ENCODE data around the gene UGT2B7.

Gene UGT2B7

DNA sequence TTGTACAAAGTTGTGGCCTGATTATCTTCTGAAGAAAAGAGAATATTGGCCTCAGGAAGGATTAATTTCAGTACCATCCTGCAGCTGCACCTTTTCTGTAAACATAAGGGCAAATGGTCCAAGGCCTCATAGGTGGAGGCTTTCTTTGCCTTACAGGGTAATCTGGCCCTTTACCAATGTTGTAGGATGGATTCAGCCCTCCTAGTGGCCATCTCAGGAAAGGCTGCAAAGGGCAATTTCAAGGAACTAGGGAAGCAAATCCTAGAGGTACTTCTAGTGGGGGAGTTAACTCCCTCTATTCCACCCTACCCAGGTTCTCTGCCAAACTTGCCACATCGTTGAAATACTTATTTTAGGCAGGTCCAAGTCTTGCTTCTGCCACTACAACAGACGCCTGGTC, 60.6 kb downstream of the UGT2B7 start:
- no peak for DNase-seq (ENCODE audit: low read depth in 2 of 2)

Measured in stimulated activated CD4-positive, alpha-beta T cell treated with anti-CD3 and anti-CD28 coated beads, Interleukin-4, amount 100 ng/mL, for 48 hours (primary cell).